ENCODE measurements around the gene SPOUT1. TPM values are rescaled to one million over a fixed set of nuclear protein-coding genes. Genes with fewer than 3 reads are reported as not detected.
"Not testable (repeated sequence)": the region's sequence is repeated elsewhere in the genome, so short reads cannot be mapped to it uniquely, and the experiment has no call there.

SPOUT1 gene
- total RNA-seq, 1 donor = 10.1 TPM

DNA sequence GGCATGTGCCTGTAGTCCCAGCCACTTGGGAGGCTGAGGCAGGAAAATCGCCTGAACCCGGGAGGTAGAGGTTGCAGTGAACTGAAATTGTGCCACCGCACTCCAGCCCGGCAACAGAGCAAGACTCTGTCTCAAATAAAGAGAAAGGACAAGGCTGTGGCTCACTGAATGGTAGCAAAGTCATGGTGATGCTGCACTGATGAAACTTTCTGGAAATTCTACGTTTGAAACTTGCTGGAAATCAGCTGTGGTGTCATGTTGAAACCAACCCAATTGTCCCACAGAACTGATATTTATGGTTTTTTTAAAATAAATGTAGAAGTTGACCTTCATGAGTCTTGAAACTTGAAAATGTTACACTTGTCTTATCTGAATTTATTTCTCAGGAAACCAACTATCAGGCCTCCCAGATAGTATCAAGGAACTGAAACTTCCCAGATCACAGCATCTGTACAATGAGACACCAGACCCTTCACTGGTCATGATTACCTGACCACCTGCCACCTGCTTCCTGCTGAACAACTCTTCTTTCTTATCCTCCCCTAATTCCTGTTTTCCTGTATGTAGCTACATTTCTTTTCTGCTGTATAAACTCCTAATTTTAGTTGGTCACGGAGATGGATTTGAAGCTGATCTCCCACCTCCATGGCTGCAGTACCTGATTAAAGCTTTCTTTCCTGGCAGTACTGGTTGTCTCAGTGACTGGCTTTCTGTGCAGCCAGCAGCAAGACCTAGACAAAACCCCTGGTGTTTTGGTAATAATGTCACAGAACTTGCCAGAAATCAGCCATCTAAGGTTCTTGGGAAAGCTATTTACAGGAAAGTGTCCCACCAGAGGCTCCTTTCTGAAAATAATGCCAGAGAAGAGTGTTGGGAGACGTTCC lies 48.2 kb downstream of the SPOUT1 start:
- H3K27ac ChIP-seq (ENCODE audit: low read depth, low read length) = no peak overlapping the region
- H3K27me3 ChIP-seq (ENCODE audit: insufficient read depth, low read length) = no peaks in the 10 kb centered on the region
- H3K9me3 ChIP-seq (ENCODE audit: low read depth, low read length) = no peaks in the 10 kb centered on the region
- no peak overlapping the region for H2AFZ ChIP-seq (ENCODE audit: low read length)
- no peak overlapping the region for H3K4me2 ChIP-seq (ENCODE audit: insufficient read depth, low read length)
- H3K79me2 ChIP-seq (ENCODE audit: insufficient read depth, low read length) = no peaks in the 10 kb centered on the region
- H3K4me3 ChIP-seq (ENCODE audit: insufficient read depth, low read length) = no peak overlapping the region
- DNase-seq (ENCODE audit: insufficient read length, low spot score, missing footprints) = no peak
- no peaks in the 10 kb centered on the region for H3K36me3 ChIP-seq (ENCODE audit: insufficient read depth, low read length)
- H3K4me1 ChIP-seq (ENCODE audit: insufficient read depth, low read length) = no peaks in the 10 kb centered on the region
- no peaks in the 10 kb centered on the region for H4K20me1 ChIP-seq (ENCODE audit: insufficient read depth, low read length)
- TF ChIP-seq, protein P1, sequence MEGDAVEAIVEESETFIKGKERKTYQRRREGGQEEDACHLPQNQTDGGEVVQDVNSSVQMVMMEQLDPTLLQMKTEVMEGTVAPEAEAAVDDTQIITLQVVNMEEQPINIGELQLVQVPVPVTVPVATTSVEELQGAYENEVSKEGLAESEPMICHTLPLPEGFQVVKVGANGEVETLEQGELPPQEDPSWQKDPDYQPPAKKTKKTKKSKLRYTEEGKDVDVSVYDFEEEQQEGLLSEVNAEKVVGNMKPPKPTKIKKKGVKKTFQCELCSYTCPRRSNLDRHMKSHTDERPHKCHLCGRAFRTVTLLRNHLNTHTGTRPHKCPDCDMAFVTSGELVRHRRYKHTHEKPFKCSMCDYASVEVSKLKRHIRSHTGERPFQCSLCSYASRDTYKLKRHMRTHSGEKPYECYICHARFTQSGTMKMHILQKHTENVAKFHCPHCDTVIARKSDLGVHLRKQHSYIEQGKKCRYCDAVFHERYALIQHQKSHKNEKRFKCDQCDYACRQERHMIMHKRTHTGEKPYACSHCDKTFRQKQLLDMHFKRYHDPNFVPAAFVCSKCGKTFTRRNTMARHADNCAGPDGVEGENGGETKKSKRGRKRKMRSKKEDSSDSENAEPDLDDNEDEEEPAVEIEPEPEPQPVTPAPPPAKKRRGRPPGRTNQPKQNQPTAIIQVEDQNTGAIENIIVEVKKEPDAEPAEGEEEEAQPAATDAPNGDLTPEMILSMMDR (IDR thresholded peaks at IDR 0.05; ENCODE audit: extremely low read depth, low read depth, low read length) = no peak

DNA sequence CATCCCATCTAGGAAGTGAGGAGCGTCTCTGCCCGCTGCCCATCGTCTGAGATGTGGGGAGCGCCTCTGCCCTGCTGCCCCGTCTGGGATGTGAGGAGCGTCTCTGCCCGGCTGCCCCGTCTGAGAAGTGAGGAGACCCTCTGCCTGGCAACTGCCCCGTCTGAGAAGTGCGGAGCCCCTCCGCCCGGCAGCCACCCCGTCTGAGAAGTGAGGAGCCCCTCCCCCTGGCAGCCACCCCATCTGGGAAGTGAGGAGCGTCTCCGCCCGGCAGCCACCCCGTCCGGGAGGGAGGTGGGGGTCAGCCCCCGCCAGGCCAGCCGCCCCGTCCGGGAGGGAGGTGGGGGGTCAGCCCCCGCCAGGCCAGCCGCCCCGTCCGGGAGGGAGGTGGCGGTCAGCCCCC lies 49.5 kb downstream of the SPOUT1 start:
- not testable (repeated sequence) for DNase-seq (ENCODE audit: insufficient read length, low spot score, missing footprints); H2AFZ ChIP-seq (ENCODE audit: low read length); H3K4me2 ChIP-seq (ENCODE audit: insufficient read depth, low read length); H3K4me1 ChIP-seq (ENCODE audit: insufficient read depth, low read length); H3K27ac ChIP-seq (ENCODE audit: low read depth, low read length); H4K20me1 ChIP-seq (ENCODE audit: insufficient read depth, low read length); H3K27me3 ChIP-seq (ENCODE audit: insufficient read depth, low read length); H3K4me3 ChIP-seq (ENCODE audit: insufficient read depth, low read length); H3K9me3 ChIP-seq (ENCODE audit: low read depth, low read length); H3K79me2 ChIP-seq (ENCODE audit: insufficient read depth, low read length); H3K36me3 ChIP-seq (ENCODE audit: insufficient read depth, low read length)

DNA sequence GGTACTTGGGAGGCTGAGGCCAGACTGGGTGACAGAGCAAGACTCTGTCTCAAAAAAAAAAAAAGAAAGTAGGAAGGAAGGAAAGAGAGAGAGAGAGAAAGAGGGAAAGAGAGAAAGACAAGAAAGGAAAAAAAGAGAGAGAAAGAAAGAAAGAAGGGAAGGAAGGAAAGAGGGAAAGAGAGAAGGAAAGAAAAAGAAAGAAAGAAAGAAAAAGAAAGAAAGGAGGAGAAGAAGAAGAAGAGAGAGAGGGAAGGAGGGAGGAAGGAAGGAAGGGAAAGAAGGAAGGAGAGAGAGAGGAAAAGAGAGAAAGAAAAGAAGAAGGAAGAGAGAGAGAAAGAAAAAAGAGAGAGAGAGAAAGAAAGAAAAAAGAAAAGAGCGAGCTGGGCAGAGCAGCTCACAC lies 54.8 kb downstream of the SPOUT1 start:
- Histone ChIP-seq H3K4me3 (ENCODE audit: insufficient read depth, low read length) (no peak overlapping the region), H3K4me1 (ENCODE audit: insufficient read depth, low read length) (peaks cover 14% of the 10 kb centered on the region), H2AFZ (ENCODE audit: low read length) (no peak overlapping the region), H3K9me3 (ENCODE audit: low read depth, low read length) (no peaks in the 10 kb centered on the region), H3K4me2 (ENCODE audit: insufficient read depth, low read length) (no peak overlapping the region), H3K36me3 (ENCODE audit: insufficient read depth, low read length) (no peaks in the 10 kb centered on the region), H4K20me1 (ENCODE audit: insufficient read depth, low read length) (peaks cover 6% of the 10 kb centered on the region), H3K27me3 (ENCODE audit: insufficient read depth, low read length) (no peaks in the 10 kb centered on the region), H3K79me2 (ENCODE audit: insufficient read depth, low read length) (peaks cover 19% of the 10 kb centered on the region), H3K27ac (ENCODE audit: low read depth, low read length) (no peak overlapping the region)
- DNase-seq (ENCODE audit: insufficient read length, low spot score, missing footprints) = no peak
- TF ChIP-seq, protein P1 (IDR thresholded peaks at IDR 0.05; ENCODE audit: extremely low read depth, low read depth, low read length) = no peak

DNA sequence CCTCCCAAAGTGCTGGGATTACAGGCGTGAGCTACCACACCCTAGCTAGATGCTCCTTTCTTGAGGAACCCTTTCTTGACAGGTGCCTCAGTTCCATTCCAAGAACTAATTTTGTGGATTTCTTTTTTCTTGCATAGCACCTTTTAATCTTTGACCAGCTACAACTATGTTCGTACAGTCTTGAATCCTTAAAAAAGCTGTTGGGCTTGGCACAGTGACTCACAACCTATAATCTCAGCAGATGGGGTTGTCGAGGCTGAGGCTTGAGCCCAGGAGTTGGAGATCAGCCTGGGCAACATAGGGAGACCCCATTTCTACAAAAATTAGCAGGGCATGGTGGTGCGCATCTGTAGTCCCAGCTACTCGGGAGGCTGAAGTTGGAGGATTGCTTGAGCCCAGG lies 56.5 kb downstream of the SPOUT1 start:
- peaks cover 14% of the 10 kb centered on the region for H3K4me1 ChIP-seq (ENCODE audit: insufficient read depth, low read length)
- H4K20me1 ChIP-seq (ENCODE audit: insufficient read depth, low read length) = peaks cover 11% of the 10 kb centered on the region
- TF ChIP-seq, protein P1 (IDR thresholded peaks at IDR 0.05; ENCODE audit: extremely low read depth, low read depth, low read length) = no peak

More for the DNA sequence above, 56.5 kb downstream of the SPOUT1 start:
- H3K79me2 ChIP-seq (ENCODE audit: insufficient read depth, low read length) = peaks cover 34% of the 10 kb centered on the region
- H2AFZ ChIP-seq (ENCODE audit: low read length) = no peak overlapping the region
- H3K4me2 ChIP-seq (ENCODE audit: insufficient read depth, low read length) = no peak overlapping the region
- H3K36me3 ChIP-seq (ENCODE audit: insufficient read depth, low read length) = no peaks in the 10 kb centered on the region
- H3K27ac ChIP-seq (ENCODE audit: low read depth, low read length) = no peak overlapping the region
- no peak overlapping the region for H3K4me3 ChIP-seq (ENCODE audit: insufficient read depth, low read length)
- peak; percentile 66 for DNase-seq (ENCODE audit: insufficient read length, low spot score, missing footprints)
- no peaks in the 10 kb centered on the region for H3K9me3 ChIP-seq (ENCODE audit: low read depth, low read length)
- H3K27me3 ChIP-seq (ENCODE audit: insufficient read depth, low read length) = no peaks in the 10 kb centered on the region
